SKM-1 (cell line): ENCODE data around the gene SLC40A1.

Experiments used
- DNase-seq: peaks from one replicate; lab custom pipeline; 2025; ENCODE audit not compliant: unreplicated experiment; lab: John Stamatoyannopoulos, UW

The SLC40A1 gene

GRCh38 chr2:189543367-189543766 is 37.2 kb downstream of the SLC40A1 start:
- no peak for DNase-seq

- no peak for DNase-seq
Observed at GRCh38 chr2:189542145-189542882, 38.3 kb downstream of the SLC40A1 start.

GRCh38 chr2:189541591-189541990 is 39.0 kb downstream of the SLC40A1 start:
- DNase-seq, result no peak

GRCh38 chr2:189540551-189540950 is 40.0 kb downstream of the SLC40A1 start:
- no peak for DNase-seq

GRCh38 chr2:189538402-189538801 is 42.2 kb downstream of the SLC40A1 start:
- no peak for DNase-seq

GRCh38 chr2:189536830-189537229 is 43.8 kb downstream of the SLC40A1 start:
- DNase-seq, result no peak

GRCh38 chr2:189534854-189535832 is 45.4 kb downstream of the SLC40A1 start:
- no peak for DNase-seq

- no peak for DNase-seq
Observed at GRCh38 chr2:189533288-189534035, 47.1 kb downstream of the SLC40A1 start.

- DNase-seq, result no peak
Observed at GRCh38 chr2:189530965-189531637, 49.5 kb downstream of the SLC40A1 start.

- DNase-seq, result no peak
Observed at GRCh38 chr2:189528617-189529016, 52.0 kb downstream of the SLC40A1 start.

- no peak for DNase-seq
Observed at GRCh38 chr2:189527812-189528592, 52.6 kb downstream of the SLC40A1 start.

- no peak for DNase-seq
Observed at GRCh38 chr2:189527041-189527750, 53.4 kb downstream of the SLC40A1 start.

- no peak for DNase-seq
Observed at GRCh38 chr2:189526241-189526640, 54.3 kb downstream of the SLC40A1 start.

GRCh38 chr2:189524746-189525145 is 55.8 kb downstream of the SLC40A1 start:
- no peak for DNase-seq

- DNase-seq, result no peak
Observed at GRCh38 chr2:189522435-189523151, 58.0 kb downstream of the SLC40A1 start.

GRCh38 chr2:189521699-189522434 is 58.7 kb downstream of the SLC40A1 start:
- DNase-seq, result no peak

- DNase-seq, result no peak
Observed at GRCh38 chr2:189519631-189520387, 60.8 kb downstream of the SLC40A1 start.
